ENCODE results near the gene FYN. TPM values are rescaled to one million over a fixed set of nuclear protein-coding genes. Genes with fewer than 3 reads are reported as not detected.

Gene FYN
- total and polyA plus RNA-seq, 2 of the 13 experiments (the other 11 are each of a cell fraction or from before 2014, with no cell fraction given), result 15.5 to 24.6 TPM

GRCh38 chr6:111738631-111739030 lies 134.6 kb downstream of the FYN start (continued):
- TF ChIP-seq ZNF318 (CRISPR knock-in tag; IDR thresholded peaks at IDR 0.05) (no peak), SMAD9 (CRISPR knock-in tag; IDR thresholded peaks at IDR 0.05) (no peak), HMGXB4 (CRISPR knock-in tag; IDR thresholded peaks at IDR 0.05; ENCODE audit: borderline replicate concordance in 1 of 2, low read depth in 1 of 2) (no peak), DMTF1 (CRISPR knock-in tag; IDR thresholded peaks at IDR 0.05) (no peak), ATAD3A (CRISPR knock-in tag; IDR thresholded peaks at IDR 0.05) (no peak), ZNF354B (CRISPR knock-in tag; IDR thresholded peaks at IDR 0.05) (no peak), ZNF720 (CRISPR knock-in tag; IDR thresholded peaks at IDR 0.05) (no peak), TAF15 (IDR thresholded peaks at IDR 0.05; ENCODE audit: low read depth, low read length, poor library complexity, severe bottlenecking) (no peak), SAFB2 (CRISPR knock-in tag; IDR thresholded peaks at IDR 0.05; ENCODE audit: borderline replicate concordance, low read depth) (no peak), MIER2 (CRISPR knock-in tag; IDR thresholded peaks at IDR 0.05) (no peak), ELK4 (CRISPR knock-in tag; IDR thresholded peaks at IDR 0.05; ENCODE audit: borderline replicate concordance) (no peak)
- TF ChIP-seq, protein P1, sequence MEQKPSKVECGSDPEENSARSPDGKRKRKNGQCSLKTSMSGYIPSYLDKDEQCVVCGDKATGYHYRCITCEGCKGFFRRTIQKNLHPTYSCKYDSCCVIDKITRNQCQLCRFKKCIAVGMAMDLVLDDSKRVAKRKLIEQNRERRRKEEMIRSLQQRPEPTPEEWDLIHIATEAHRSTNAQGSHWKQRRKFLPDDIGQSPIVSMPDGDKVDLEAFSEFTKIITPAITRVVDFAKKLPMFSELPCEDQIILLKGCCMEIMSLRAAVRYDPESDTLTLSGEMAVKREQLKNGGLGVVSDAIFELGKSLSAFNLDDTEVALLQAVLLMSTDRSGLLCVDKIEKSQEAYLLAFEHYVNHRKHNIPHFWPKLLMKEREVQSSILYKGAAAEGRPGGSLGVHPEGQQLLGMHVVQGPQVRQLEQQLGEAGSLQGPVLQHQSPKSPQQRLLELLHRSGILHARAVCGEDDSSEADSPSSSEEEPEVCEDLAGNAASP (CRISPR knock-in tag; IDR thresholded peaks at IDR 0.05; ENCODE audit: borderline replicate concordance), result no peak

Measured in HepG2 (cell line).